ENCODE measurements around the gene PHRF1. TPM values are rescaled to one million over a fixed set of nuclear protein-coding genes. Genes with fewer than 3 reads are reported as not detected.

The PHRF1 gene
- total and polyA plus RNA-seq, 2 of the 4 experiments (the other 2 are of a cell fraction), result 10.9 to 17.5 TPM

- no peak overlapping the region for H4K5ac ChIP-seq (ENCODE audit: low read depth, low read length)
- H4K8ac ChIP-seq (ENCODE audit: low read depth in 2 of 2, low read length in 2 of 2), result no peak overlapping the region
- peak overlapping the region; percentile 2 for H2BK5ac ChIP-seq (ENCODE audit: low read depth, low read length, poor library complexity, severe bottlenecking)
- H3K4me1 ChIP-seq (ENCODE audit: control insufficient read depth, insufficient read depth, low read length), result peaks cover 7% of the 10 kb centered on the region; the same call in 1 of the 2 replicates
- no peak overlapping the region for H3K18ac ChIP-seq (ENCODE audit: low read depth, low read length)
- DNase-seq (no peak), ATAC-seq (ENCODE audit: low read depth) (no peak)
- in situ Hi-C loops (cut with MboI; ENCODE audit: low sequenced_read_pairs), result no loop called here
- CTCF ChIA-PET, result no interaction called here
- BruUV-seq (replicated peaks), result no TSS peak
- H3K4me2 ChIP-seq (ENCODE audit: low read depth, low read length), result no peak overlapping the region
- H2AK9ac ChIP-seq (replicated peaks; ENCODE audit: low read depth, low read length, poor library complexity), result no peak overlapping the region
- POLR2A ChIA-PET (ENCODE audit: unreplicated experiment), result no interaction called here
- H3K23ac ChIP-seq (ENCODE audit: low read depth, low read length), result no peak overlapping the region
- H3K9me3 ChIP-seq (ENCODE audit: control insufficient read depth, insufficient read depth, low read length), result no peaks in the 10 kb centered on the region
- no peak overlapping the region for H3K27ac ChIP-seq (ENCODE audit: insufficient read depth, low read length)
- peaks cover 55% of the 10 kb centered on the region for H3K36me3 ChIP-seq (ENCODE audit: control insufficient read depth, insufficient read depth, low read length)
- no peaks in the 10 kb centered on the region for H3K27me3 ChIP-seq (ENCODE audit: control insufficient read depth, insufficient read depth, low read length)
- 95% methylated on average over 16 of the region's 32 CpGs; no CpG with 5 or more reads in 1 of the 2 experiments for WGBS, 2 experiments (ENCODE audit: extremely low coverage in 2 of 2, insufficient read length in 1 of 2)
- no peak overlapping the region for H2BK20ac ChIP-seq (ENCODE audit: low read depth, low read length)
- H3K9me1 ChIP-seq (ENCODE audit: insufficient read depth, low read length), result peaks cover 12% of the 10 kb centered on the region; the same call in 1 of the 2 replicates
- dilution Hi-C loops (cut with HindIII; ENCODE audit: low sequenced_read_pairs, unreplicated experiment), result no loop called here
- no peak overlapping the region for H2BK15ac ChIP-seq (ENCODE audit: low read depth, low read length)
- no peak overlapping the region for H3K14ac ChIP-seq (replicated peaks; ENCODE audit: low read depth, low read length)
- no peak overlapping the region for H2BK120ac ChIP-seq (ENCODE audit: low read depth, low read length)
- peaks cover 30 to 70% of the 10 kb centered on the region in 2 experiments for H3K79me1 ChIP-seq (ENCODE audit: low read depth in 1 of 2, low read length in 2 of 2)
- peaks cover 77% of the 10 kb centered on the region for H4K20me1 ChIP-seq (ENCODE audit: insufficient read depth, low read length)
- intact Hi-C loops (cut with micrococcal nuclease), result no loop called here
- H3K4ac ChIP-seq (ENCODE audit: low read depth, low read length), result no peak overlapping the region
- H3K56ac ChIP-seq (ENCODE audit: extremely low read depth, insufficient read depth, low read length), result no peak overlapping the region
- H4K91ac ChIP-seq (ENCODE audit: insufficient read depth, low read depth, low read length), result no peak overlapping the region
- no peak overlapping the region for H3K9ac ChIP-seq (ENCODE audit: low read depth, low read length)
- no peak overlapping the region for H3K4me3 ChIP-seq (ENCODE audit: insufficient read depth, low read depth, low read length)
- no peak overlapping the region for H2AK5ac ChIP-seq (ENCODE audit: low read depth, low read length)
- H2AFZ ChIP-seq (replicated peaks; ENCODE audit: low read length, poor library complexity), result peak overlapping the region; percentile 32
- TF ChIP-seq, protein P1, sequence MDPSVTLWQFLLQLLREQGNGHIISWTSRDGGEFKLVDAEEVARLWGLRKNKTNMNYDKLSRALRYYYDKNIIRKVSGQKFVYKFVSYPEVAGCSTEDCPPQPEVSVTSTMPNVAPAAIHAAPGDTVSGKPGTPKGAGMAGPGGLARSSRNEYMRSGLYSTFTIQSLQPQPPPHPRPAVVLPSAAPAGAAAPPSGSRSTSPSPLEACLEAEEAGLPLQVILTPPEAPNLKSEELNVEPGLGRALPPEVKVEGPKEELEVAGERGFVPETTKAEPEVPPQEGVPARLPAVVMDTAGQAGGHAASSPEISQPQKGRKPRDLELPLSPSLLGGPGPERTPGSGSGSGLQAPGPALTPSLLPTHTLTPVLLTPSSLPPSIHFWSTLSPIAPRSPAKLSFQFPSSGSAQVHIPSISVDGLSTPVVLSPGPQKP (IDR thresholded peaks at IDR 0.05; ENCODE audit: borderline replicate concordance, low read depth, low read length), result no peak
- TF ChIP-seq MAZ (IDR thresholded peaks at IDR 0.05; ENCODE audit: borderline replicate concordance, low read depth, low read length) (no peak), RFX5 (IDR thresholded peaks at IDR 0.05; ENCODE audit: low read depth, low read length) (no peak), SMC3 (IDR thresholded peaks at IDR 0.05; ENCODE audit: low read depth, low read length) (no peak), NFE2L2 (IDR thresholded peaks at IDR 0.05; ENCODE audit: low read depth, low read length) (no peak), FOS (IDR thresholded peaks at IDR 0.05; ENCODE audit: low read depth, low read length) (no peak), MXI1 (IDR thresholded peaks at IDR 0.05; ENCODE audit: borderline replicate concordance, low read depth, low read length) (no peak), POLR2A (IDR thresholded peaks at IDR 0.05; ENCODE audit: low read depth, low read length) (no peak), RAD21 (IDR thresholded peaks at IDR 0.05; ENCODE audit: low read length) (no peak), BHLHE40 (IDR thresholded peaks at IDR 0.05; ENCODE audit: low read depth, low read length) (no peak), CHD1 (IDR thresholded peaks at IDR 0.05; ENCODE audit: low read depth, low read length) (no peak), CEBPB (IDR thresholded peaks at IDR 0.05; ENCODE audit: low read depth, low read length) (no peak), MAFK (IDR thresholded peaks at IDR 0.05; ENCODE audit: low read depth, low read length) (no peak)
- TF ChIP-seq, protein P2, sequence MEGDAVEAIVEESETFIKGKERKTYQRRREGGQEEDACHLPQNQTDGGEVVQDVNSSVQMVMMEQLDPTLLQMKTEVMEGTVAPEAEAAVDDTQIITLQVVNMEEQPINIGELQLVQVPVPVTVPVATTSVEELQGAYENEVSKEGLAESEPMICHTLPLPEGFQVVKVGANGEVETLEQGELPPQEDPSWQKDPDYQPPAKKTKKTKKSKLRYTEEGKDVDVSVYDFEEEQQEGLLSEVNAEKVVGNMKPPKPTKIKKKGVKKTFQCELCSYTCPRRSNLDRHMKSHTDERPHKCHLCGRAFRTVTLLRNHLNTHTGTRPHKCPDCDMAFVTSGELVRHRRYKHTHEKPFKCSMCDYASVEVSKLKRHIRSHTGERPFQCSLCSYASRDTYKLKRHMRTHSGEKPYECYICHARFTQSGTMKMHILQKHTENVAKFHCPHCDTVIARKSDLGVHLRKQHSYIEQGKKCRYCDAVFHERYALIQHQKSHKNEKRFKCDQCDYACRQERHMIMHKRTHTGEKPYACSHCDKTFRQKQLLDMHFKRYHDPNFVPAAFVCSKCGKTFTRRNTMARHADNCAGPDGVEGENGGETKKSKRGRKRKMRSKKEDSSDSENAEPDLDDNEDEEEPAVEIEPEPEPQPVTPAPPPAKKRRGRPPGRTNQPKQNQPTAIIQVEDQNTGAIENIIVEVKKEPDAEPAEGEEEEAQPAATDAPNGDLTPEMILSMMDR (conservative IDR thresholded peaks at IDR 0.05; ENCODE audit: low read depth, low read length), result no peak
- TF ChIP-seq, protein P3, sequence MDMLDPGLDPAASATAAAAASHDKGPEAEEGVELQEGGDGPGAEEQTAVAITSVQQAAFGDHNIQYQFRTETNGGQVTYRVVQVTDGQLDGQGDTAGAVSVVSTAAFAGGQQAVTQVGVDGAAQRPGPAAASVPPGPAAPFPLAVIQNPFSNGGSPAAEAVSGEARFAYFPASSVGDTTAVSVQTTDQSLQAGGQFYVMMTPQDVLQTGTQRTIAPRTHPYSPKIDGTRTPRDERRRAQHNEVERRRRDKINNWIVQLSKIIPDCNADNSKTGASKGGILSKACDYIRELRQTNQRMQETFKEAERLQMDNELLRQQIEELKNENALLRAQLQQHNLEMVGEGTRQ (IDR thresholded peaks at IDR 0.05; ENCODE audit: low read depth, low read length), result no peak
Measured at GRCh38 chr11:586376-587316, 10.4 kb downstream of the PHRF1 start.

Data from IMR-90 (cell line).